CD4-positive, alpha-beta T cell (primary cell): ENCODE results near the gene DISP3. TPM values are rescaled to one million over a fixed set of nuclear protein-coding genes. Genes with fewer than 3 reads are reported as not detected.

Source experiments
- ATAC-seq: fragments of 200-7000 bp; cut with Tn5 transposase; one replicate; pipeline ENCODE4 v1.10.0; 2022; ENCODE audit warnings: mild to moderate bottlenecking; ENCODE audit not compliant: poor library complexity
- CTCF ChIA-PET: fragments of 350-600 bp; sonication (Branson Sonifier 250); formaldehyde crosslinking; loops from one replicate; lab custom pipeline; 2021; ENCODE audit warnings: antibody characterized with exemption, inconsistent platforms; lab: Charles Lee
- POLR2A ChIA-PET: fragments of 350-600 bp; sonication (Branson Sonifier 250); formaldehyde crosslinking; loops from one replicate; lab custom pipeline; 2021; ENCODE audit warnings: antibody characterized with exemption, inconsistent platforms; lab: Charles Lee
- DNase-seq, 14 experiments: peaks; one replicate each; pipeline ENCODE4 v3.0.0-alpha.2; 2013 to 2020; ENCODE audit warnings: mixed read lengths in 2 of 14
- H3K27ac ChIP-seq, 2 donors: one replicate each; pipeline versions ENCODE4 v1.5.1 to v1.7.0; 2013; ENCODE audit warnings: low read length in 2 of 2, low read depth in 1 of 2, mild to moderate bottlenecking in 1 of 2
- H3K27me3 ChIP-seq, 2 experiments: 1 replicate in 1 of 2; 2 replicates in 1 of 2; pipeline versions ENCODE4 v1.6.1 to v1.7.0; 2013; ENCODE audit warnings: low read length in 2 of 2, control low read depth in 1 of 2, mild to moderate bottlenecking in 1 of 2, moderate library complexity in 1 of 2; ENCODE audit not compliant: insufficient read depth in 2 of 2, control insufficient read depth in 1 of 2
- H3K36me3 ChIP-seq: one replicate; pipeline ENCODE4 v1.6.1; 2013; ENCODE audit warnings: low read length, control low read depth; ENCODE audit not compliant: insufficient read depth
- H3K4me1 ChIP-seq: one replicate; pipeline ENCODE4 v1.6.1; 2013; ENCODE audit warnings: low read length, control low read depth; ENCODE audit not compliant: insufficient read depth
- H3K4me3 ChIP-seq: one replicate; pipeline ENCODE4 v1.5.1; 2013; ENCODE audit warnings: mild to moderate bottlenecking, low read length, moderate library complexity
- H3K9me3 ChIP-seq, 2 experiments: 1 replicate in 1 of 2; 2 replicates in 1 of 2; pipeline versions ENCODE4 v1.6.1 to v1.7.0; 2013; ENCODE audit warnings: low read length in 2 of 2, mild to moderate bottlenecking in 2 of 2, control low read depth in 1 of 2, moderate library complexity in 1 of 2; ENCODE audit not compliant: control insufficient read depth in 1 of 2, insufficient read depth in 1 of 2
- H3K27ac Mint-ChIP-seq: one replicate; pipeline ENCODE4 v1.8.0; 2020; ENCODE audit warnings: mixed read lengths
- H3K27me3 Mint-ChIP-seq: one replicate; pipeline ENCODE4 v1.8.0; 2021; ENCODE audit warnings: mixed read lengths
- H3K36me3 Mint-ChIP-seq: one replicate; pipeline ENCODE4 v1.8.0; 2021; ENCODE audit warnings: low read depth, mixed read lengths
- H3K4me1 Mint-ChIP-seq: one replicate; pipeline ENCODE4 v1.8.0; 2021; ENCODE audit warnings: low read depth, mixed read lengths
- H3K4me3 Mint-ChIP-seq: one replicate; pipeline ENCODE4 v1.8.0; 2020; ENCODE audit warnings: mild to moderate bottlenecking, mixed read lengths
- H3K9me3 Mint-ChIP-seq: one replicate; pipeline ENCODE4 v1.8.0; 2020; ENCODE audit warnings: mixed read lengths
- intact Hi-C, 2 experiments: fragments of 100-400 bp; cut with DNase I in 1 of 2; cut with micrococcal nuclease in 1 of 2; formaldehyde crosslinking; loops; one replicate each; pipeline versions ENCODE4 v1.15.1 to v1.9.0; 2023 to 2025; cut with DNase I, micrococcal nuclease
- total RNA-seq, 174 experiments: library from RNA in 2 of 174; stranded (reverse) in 2 of 174; gene quantifications; one replicate each; pipeline ENCODE4 v1.2.3 and lab custom pipeline; 2021 to 2026
- TF ChIP-seq, protein P1 (sequence below): fragments of 200-600 bp; IDR thresholded peaks from one replicate; pipeline ENCODE4 v1.8.0; 2022; ENCODE audit warnings: antibody characterized with exemption, mild to moderate bottlenecking

DISP3 gene
- total RNA-seq, 2 experiments from 2014 or later: 0.55 to 0.56 TPM

DNA sequence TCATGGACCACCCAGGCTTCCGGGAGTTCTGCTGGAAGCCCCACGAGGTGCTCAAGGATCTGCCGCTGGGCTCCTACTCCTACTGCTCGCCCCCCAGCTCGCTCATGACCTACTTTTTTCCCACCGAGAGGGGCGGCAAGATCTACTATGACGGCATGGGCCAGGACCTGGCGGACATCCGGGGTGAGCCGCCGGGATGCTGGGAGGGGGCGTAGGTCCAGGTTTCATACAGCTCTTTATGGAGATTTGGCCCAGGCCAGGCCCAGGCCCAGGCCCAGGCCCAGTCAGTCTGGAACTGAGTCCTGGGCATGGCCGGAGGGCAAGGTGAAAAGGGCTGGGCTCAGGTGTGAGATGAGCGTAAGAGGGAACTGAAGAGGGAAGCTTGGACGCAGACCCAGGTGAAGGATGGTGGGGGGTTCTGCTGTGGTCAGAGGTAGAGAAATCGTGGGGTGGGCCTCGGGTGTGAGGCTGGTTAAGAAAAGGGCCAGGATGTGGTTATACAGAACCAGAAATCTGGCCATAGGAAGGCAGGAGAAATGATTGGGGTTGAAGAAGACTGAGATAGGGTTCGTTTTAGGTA is 23.0 kb downstream of the DISP3 start:
- TF ChIP-seq, protein P1, sequence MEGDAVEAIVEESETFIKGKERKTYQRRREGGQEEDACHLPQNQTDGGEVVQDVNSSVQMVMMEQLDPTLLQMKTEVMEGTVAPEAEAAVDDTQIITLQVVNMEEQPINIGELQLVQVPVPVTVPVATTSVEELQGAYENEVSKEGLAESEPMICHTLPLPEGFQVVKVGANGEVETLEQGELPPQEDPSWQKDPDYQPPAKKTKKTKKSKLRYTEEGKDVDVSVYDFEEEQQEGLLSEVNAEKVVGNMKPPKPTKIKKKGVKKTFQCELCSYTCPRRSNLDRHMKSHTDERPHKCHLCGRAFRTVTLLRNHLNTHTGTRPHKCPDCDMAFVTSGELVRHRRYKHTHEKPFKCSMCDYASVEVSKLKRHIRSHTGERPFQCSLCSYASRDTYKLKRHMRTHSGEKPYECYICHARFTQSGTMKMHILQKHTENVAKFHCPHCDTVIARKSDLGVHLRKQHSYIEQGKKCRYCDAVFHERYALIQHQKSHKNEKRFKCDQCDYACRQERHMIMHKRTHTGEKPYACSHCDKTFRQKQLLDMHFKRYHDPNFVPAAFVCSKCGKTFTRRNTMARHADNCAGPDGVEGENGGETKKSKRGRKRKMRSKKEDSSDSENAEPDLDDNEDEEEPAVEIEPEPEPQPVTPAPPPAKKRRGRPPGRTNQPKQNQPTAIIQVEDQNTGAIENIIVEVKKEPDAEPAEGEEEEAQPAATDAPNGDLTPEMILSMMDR: no peak
- Mint-ChIP-seq H3K27ac (no peak overlapping the region), H3K4me3 (peak overlapping the region; percentile 58), H3K27me3 (peaks cover 38% of the 10 kb centered on the region), H3K9me3 (peaks cover 21% of the 10 kb centered on the region), H3K36me3 (peaks cover 36% of the 10 kb centered on the region), H3K4me1 (no peaks in the 10 kb centered on the region)
- Histone ChIP-seq H3K36me3 (no peaks in the 10 kb centered on the region), H3K9me3 (peaks cover 23 to 33% of the 10 kb centered on the region in 2 experiments), H3K27me3 (peaks cover 7 to 8% of the 10 kb centered on the region in 2 experiments), H3K4me1 (no peaks in the 10 kb centered on the region), H3K27ac (no peak overlapping the region), H3K4me3 (peak overlapping the region; percentile 3)
- DNase-seq (no peak), ATAC-seq (no peak)
- intact Hi-C loops: no loop called here
- ChIA-PET CTCF (no interaction called here), POLR2A (no interaction called here)

DNA sequence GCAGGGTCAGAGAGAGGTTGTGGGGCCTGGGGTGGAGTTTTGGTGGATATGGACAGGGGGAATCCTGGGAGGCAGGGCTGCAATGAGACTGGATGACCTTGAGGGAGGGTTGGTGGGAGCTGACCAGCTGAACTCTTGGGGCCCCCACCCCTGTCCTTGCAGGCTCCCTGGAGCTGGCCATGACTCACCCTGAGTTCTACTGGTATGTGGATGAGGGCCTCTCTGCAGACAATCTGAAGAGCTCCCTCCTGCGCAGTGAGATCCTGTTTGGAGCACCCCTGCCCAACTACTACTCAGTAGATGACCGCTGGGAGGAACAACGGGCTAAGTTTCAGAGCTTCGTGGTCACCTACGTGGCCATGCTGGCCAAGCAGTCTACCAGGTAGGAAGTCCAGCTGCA is 23.6 kb downstream of the DISP3 start:
- Mint-ChIP-seq H3K27ac (no peak overlapping the region), H3K27me3 (peaks cover 36% of the 10 kb centered on the region), H3K36me3 (peaks cover 38% of the 10 kb centered on the region), H3K4me3 (no peak overlapping the region), H3K4me1 (no peaks in the 10 kb centered on the region), H3K9me3 (peaks cover 21% of the 10 kb centered on the region)
- Histone ChIP-seq H3K9me3 (peaks cover 26 to 38% of the 10 kb centered on the region in 2 experiments), H3K27me3 (peaks cover 7 to 8% of the 10 kb centered on the region in 2 experiments), H3K4me3 (no peak overlapping the region), H3K27ac (no peak overlapping the region), H3K36me3 (no peaks in the 10 kb centered on the region), H3K4me1 (no peaks in the 10 kb centered on the region)
- ChIA-PET POLR2A (no interaction called here), CTCF (no interaction called here)
- ATAC-seq: no peak
- DNase-seq: no peak
- TF ChIP-seq, protein P1: no peak
- intact Hi-C loops: no loop called here

DNA sequence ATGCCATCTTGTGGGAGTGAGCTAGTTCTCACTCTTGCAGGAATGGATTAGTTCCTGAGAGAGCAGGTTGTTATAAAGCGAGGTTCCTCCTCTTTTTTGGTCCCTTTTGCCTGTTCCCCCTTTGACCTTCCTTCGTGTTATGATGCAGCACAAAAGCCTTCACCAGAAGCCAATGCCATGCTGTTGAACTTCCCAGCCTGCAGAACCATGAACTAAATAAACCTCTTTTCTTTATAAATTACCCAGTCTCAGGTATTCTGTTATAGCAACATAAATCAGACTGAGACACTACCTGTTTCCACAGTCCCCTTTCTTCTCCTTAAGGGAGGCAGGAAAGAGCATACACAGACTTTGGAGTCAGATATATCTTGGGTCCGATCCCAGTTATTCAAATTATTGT is 25.6 kb downstream of the DISP3 start:
- Mint-ChIP-seq H3K36me3 (peaks cover 42% of the 10 kb centered on the region), H3K4me3 (no peak overlapping the region), H3K9me3 (peaks cover 23% of the 10 kb centered on the region), H3K27me3 (peaks cover 18% of the 10 kb centered on the region), H3K4me1 (no peaks in the 10 kb centered on the region), H3K27ac (no peak overlapping the region)
- TF ChIP-seq, protein P1: no peak
- no peaks in the 10 kb centered on the region for H3K4me1 ChIP-seq
- H3K36me3 ChIP-seq: no peaks in the 10 kb centered on the region
- no peak overlapping the region for H3K4me3 ChIP-seq
- ATAC-seq: no peak
- H3K27ac ChIP-seq: no peak overlapping the region
- H3K27me3 ChIP-seq: peaks cover 4 to 7% of the 10 kb centered on the region in 2 experiments
- peaks cover 27 to 38% of the 10 kb centered on the region in 2 experiments for H3K9me3 ChIP-seq
- DNase-seq: no peak
- ChIA-PET POLR2A (no interaction called here), CTCF (no interaction called here)
- intact Hi-C loops: no loop called here
